Ishikawa (cell line): ENCODE data around the gene HBM.
A peak's percentile ranks its signal among the peaks of the same experiment; 100 is the strongest.

ENCODE experiments used
- CEBPB ChIP-seq: IDR thresholded peaks from 2 replicates; pipeline ENCODE4 v1.6.1; 2012
- CREB1 ChIP-seq: IDR thresholded peaks from 2 replicates; pipeline ENCODE4 v1.6.1; 2012; ENCODE audit warnings: low read depth
- EGR1 ChIP-seq: IDR thresholded peaks from 2 replicates; pipeline ENCODE4 v1.6.1; 2012
- EP300 ChIP-seq: IDR thresholded peaks from 2 replicates; pipeline ENCODE4 v1.6.1; 2012; ENCODE audit warnings: borderline replicate concordance
- FOXM1 ChIP-seq: IDR thresholded peaks from 2 replicates; pipeline ENCODE4 v1.6.1; 2012; ENCODE audit warnings: low read depth, borderline replicate concordance
- NFIC ChIP-seq: IDR thresholded peaks from 2 replicates; pipeline ENCODE4 v1.6.1; 2012
- RAD21 ChIP-seq: IDR thresholded peaks from 2 replicates; pipeline ENCODE4 v1.6.1; 2012; ENCODE audit warnings: low read depth
- TAF1 ChIP-seq: IDR thresholded peaks from 2 replicates; pipeline ENCODE4 v1.6.1; 2012; ENCODE audit warnings: low read depth, mild to moderate bottlenecking
- TCF12 ChIP-seq: IDR thresholded peaks from 2 replicates; pipeline ENCODE4 v1.6.1; 2012; ENCODE audit warnings: low read depth
- TEAD4 ChIP-seq: IDR thresholded peaks from 2 replicates; pipeline ENCODE4 v1.6.1; 2012
- YY1 ChIP-seq: IDR thresholded peaks from 2 replicates; pipeline ENCODE4 v1.6.1; 2012; ENCODE audit warnings: low read depth
- ZBTB7A ChIP-seq: IDR thresholded peaks from 2 replicates; pipeline ENCODE4 v1.6.1; 2012; ENCODE audit warnings: low read depth
- TF ChIP-seq, protein P1 (sequence below): IDR thresholded peaks from 2 replicates; pipeline ENCODE4 v1.6.1; 2012
- TF ChIP-seq, protein P2 (sequence below): IDR thresholded peaks from 2 replicates; pipeline ENCODE4 v1.6.1; 2012
- TF ChIP-seq, protein P3 (sequence below): IDR thresholded peaks from 2 replicates; pipeline ENCODE4 v1.6.1; 2012; ENCODE audit warnings: low read depth, mild to moderate bottlenecking

Gene HBM

DNA sequence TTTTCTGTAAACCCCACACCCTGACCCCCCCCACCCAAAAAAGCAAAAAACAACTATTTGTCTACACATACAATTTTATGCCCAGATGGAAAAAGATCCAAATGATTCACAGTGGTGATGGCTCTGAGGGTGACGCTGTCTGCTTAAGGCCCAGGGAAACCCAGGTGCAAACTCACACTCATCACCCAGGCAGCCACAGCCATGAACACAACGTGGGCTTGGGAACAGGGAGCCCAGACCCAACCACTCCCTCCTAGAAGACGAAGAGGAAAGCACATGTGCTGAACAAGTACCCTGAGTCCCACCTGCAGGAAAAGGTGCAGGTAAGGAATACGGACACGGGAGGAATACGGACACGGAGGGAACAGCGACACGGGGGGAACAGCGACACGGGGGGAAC is 19.9 kb downstream of the HBM start:
- no peak for TF ChIP-seq CEBPB

DNA sequence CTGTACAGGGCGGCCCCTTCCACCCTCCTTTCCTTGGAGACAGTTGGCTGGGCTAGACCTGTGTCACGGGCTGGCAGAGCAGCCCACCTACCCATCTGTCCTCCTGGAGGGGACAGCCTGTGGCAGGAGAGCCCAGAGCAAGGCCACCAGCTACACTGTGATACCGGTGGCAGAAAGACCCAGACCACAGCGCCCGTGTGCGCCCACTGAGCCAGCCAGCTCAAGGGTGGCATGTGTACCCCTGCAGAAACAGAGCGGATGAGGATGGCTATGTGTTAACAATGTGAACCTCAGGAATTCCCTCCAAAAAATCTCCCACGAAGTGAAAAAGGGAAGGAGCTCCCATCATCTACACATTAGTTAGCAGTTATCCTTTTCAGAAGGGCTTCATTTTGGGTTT is 21.6 kb downstream of the HBM start:
- TF ChIP-seq, protein P1, sequence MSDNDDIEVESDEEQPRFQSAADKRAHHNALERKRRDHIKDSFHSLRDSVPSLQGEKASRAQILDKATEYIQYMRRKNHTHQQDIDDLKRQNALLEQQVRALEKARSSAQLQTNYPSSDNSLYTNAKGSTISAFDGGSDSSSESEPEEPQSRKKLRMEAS, result no peak
- no peak for TF ChIP-seq TCF12
- TF ChIP-seq, protein P2, sequence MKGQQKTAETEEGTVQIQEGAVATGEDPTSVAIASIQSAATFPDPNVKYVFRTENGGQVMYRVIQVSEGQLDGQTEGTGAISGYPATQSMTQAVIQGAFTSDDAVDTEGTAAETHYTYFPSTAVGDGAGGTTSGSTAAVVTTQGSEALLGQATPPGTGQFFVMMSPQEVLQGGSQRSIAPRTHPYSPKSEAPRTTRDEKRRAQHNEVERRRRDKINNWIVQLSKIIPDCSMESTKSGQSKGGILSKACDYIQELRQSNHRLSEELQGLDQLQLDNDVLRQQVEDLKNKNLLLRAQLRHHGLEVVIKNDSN, result no peak
- no peak for TF ChIP-seq ZBTB7A
- no peak for TF ChIP-seq EP300

DNA sequence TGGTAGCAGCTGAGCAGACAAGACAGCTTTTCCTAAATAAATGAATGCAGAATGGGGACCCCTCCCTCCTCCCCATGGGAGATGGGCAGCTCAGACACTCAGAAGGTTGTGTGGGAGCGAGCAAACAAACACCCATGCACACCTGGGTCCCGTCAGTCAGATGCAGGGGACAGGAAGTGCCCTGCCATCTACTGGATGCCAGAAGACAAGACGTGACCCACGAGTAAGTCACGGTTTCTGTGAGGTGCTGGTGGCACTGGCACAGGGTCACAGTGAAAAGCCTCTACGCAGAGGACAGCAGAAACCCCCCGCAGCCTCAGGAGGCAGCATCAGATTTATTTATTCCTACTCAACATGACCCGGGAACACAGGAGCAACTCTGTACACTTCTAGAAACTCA is 22.9 kb downstream of the HBM start:
- TF ChIP-seq RAD21, result peak; percentile 7; the same call in 1 of the 2 replicates
- TF ChIP-seq NFIC, result no peak

DNA sequence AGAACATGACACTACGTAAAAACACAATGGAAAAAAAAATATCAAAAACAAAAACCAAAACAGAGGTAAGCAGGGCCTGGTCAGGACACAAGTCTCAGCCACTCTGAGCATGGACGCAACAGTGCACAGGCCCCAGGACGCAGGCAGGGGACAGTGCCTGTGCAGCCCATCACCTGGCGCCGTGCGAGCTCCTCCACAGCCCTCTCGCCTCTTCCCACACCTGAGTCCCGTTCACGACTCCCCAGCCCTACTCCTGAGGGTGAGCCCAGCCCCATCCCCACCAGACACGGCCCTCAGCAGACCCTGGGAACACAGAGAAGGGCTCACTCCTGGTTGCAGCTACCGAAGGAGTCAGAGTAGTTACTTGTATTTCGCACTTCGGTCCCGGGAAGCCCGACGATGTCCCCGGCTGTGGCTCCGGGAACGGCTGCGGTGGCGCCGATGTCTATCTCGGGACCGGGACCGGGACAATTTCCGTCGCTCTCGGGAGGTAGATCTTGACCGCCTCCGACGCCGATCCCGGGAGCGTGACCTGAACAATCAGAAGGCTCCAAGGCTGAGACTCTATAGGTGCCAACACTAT is 23.9 kb downstream of the HBM start:
- TF ChIP-seq TCF12, result no peak
- no peak for TF ChIP-seq RAD21
- no peak for TF ChIP-seq EP300
- no peak for TF ChIP-seq TAF1
- no peak for TF ChIP-seq TEAD4
- no peak for TF ChIP-seq ZBTB7A
- TF ChIP-seq EGR1, result no peak
- no peak for TF ChIP-seq NFIC
- no peak for TF ChIP-seq CREB1
- TF ChIP-seq, protein P2, result no peak
- TF ChIP-seq FOXM1, result no peak
- TF ChIP-seq, protein P1, result no peak
- TF ChIP-seq, protein P3, sequence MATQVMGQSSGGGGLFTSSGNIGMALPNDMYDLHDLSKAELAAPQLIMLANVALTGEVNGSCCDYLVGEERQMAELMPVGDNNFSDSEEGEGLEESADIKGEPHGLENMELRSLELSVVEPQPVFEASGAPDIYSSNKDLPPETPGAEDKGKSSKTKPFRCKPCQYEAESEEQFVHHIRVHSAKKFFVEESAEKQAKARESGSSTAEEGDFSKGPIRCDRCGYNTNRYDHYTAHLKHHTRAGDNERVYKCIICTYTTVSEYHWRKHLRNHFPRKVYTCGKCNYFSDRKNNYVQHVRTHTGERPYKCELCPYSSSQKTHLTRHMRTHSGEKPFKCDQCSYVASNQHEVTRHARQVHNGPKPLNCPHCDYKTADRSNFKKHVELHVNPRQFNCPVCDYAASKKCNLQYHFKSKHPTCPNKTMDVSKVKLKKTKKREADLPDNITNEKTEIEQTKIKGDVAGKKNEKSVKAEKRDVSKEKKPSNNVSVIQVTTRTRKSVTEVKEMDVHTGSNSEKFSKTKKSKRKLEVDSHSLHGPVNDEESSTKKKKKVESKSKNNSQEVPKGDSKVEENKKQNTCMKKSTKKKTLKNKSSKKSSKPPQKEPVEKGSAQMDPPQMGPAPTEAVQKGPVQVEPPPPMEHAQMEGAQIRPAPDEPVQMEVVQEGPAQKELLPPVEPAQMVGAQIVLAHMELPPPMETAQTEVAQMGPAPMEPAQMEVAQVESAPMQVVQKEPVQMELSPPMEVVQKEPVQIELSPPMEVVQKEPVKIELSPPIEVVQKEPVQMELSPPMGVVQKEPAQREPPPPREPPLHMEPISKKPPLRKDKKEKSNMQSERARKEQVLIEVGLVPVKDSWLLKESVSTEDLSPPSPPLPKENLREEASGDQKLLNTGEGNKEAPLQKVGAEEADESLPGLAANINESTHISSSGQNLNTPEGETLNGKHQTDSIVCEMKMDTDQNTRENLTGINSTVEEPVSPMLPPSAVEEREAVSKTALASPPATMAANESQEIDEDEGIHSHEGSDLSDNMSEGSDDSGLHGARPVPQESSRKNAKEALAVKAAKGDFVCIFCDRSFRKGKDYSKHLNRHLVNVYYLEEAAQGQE, result no peak
- TF ChIP-seq YY1, result no peak
- TF ChIP-seq CEBPB, result no peak

DNA sequence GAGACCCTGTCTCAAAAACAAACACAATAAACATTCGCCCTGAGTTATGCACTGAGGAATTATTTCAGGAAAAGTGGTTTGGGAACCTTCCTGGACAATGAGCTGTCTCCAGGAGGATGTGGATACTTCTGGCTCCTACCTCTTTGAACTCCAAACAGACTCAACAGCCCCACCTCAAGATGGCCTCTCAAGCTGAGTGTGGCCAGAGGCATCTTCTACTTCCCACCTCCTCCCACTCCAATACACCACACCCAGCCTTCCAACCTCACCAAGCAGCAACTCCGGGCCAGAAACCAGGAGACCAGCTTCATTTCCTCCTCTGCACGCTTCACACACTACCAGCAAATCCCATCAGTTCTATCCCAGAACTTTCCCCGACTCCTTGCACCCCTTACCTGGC is 26.1 kb downstream of the HBM start:
- no peak for TF ChIP-seq RAD21
- no peak for TF ChIP-seq NFIC
- TF ChIP-seq CREB1, result no peak
- no peak for TF ChIP-seq YY1
- no peak for TF ChIP-seq CEBPB
- TF ChIP-seq, protein P3, result no peak
- no peak for TF ChIP-seq TCF12
- TF ChIP-seq FOXM1, result no peak
- TF ChIP-seq, protein P1, result no peak
- no peak for TF ChIP-seq ZBTB7A
- no peak for TF ChIP-seq TAF1
- no peak for TF ChIP-seq EP300
- TF ChIP-seq, protein P2, result no peak
- no peak for TF ChIP-seq TEAD4
- no peak for TF ChIP-seq EGR1

DNA sequence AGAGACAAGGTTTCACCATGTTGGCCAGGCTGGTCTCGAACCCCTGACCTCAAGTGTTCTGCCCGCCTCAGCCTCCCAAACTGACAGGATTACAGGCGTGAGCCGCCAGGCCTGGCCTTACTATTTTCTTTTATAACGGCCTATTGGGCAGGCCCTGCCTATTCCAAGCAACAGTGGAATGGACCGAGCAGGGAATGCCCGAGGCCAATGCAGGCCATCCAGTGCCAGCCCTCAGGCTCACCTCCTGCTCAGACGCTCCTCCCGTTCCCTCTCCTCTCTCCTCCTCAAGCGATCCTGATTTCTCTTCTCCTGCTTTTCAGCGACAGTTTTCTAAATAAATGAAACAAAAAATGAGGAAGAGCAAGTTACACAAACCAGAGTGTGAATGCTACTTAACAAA is 26.9 kb downstream of the HBM start:
- no peak for TF ChIP-seq CREB1
- TF ChIP-seq, protein P1, result no peak
- no peak for TF ChIP-seq YY1
- no peak for TF ChIP-seq CEBPB
